Adrenal gland (tissue), 12 donors: ENCODE data around the gene TBX4. TPM values are rescaled to one million over a fixed set of nuclear protein-coding genes. Genes with fewer than 3 reads are reported as not detected.
A peak's percentile ranks its signal among the peaks of the same experiment; 100 is the strongest.

Experiments
- DNase-seq, 7 donors: peaks; one replicate each; pipeline ENCODE4 v3.0.0-alpha.2; 2019 to 2020
- H3K27ac ChIP-seq, 5 donors: fragments of 200-600 bp; sonication (generic) in 4 of 5; 1 replicate in 3 of 5; 2 replicates in 2 of 5; pipeline versions ENCODE4 v1.5.1 to v1.8.0; 2016 to 2020; ENCODE audit warnings: mild to moderate bottlenecking in 1 of 5
- H3K27me3 ChIP-seq: fragments of 200-600 bp; 2 replicates; pipeline ENCODE4 v1.8.0; 2021
- H3K36me3 ChIP-seq, 2 donors: fragments of 200-600 bp; replicated peaks in 1 of 2; 1 replicate in 1 of 2; 2 replicates in 1 of 2; pipeline versions ENCODE4 v1.5.1 to v1.8.0; 2018 to 2022
- H3K4me1 ChIP-seq, 2 donors: fragments of 200-600 bp; replicated peaks in 1 of 2; 1 replicate in 1 of 2; 2 replicates in 1 of 2; pipeline versions ENCODE4 v1.5.1 to v1.8.0; 2018 to 2021
- H3K4me3 ChIP-seq, 4 donors: fragments of 200-600 bp; sonication (generic) in 3 of 4; one replicate each; pipeline ENCODE4 v1.5.1; 2016 to 2018
- H3K9me3 ChIP-seq, 3 donors: fragments of 200-600 bp; sonication (generic) in 1 of 3; replicated peaks in 1 of 3; 1 replicate in 2 of 3; 2 replicates in 1 of 3; pipeline versions ENCODE4 v1.5.1 to v1.8.0; 2016 to 2021
- POLR2A ChIP-seq, 2 donors: fragments of 450-650 bp; IDR thresholded peaks; one replicate each; pipeline ENCODE4 v1.6.1; 2017; ENCODE audit warnings: antibody characterized with exemption in 2 of 2, mild to moderate bottlenecking in 2 of 2, moderate library complexity in 1 of 2
- WGBS, 4 donors: extraction: QIAGEN DNeasy Blood & Tissue Kit in 2 of 4; methylation state at CpG; one replicate each; pipeline versions ENCODE4 v1.1.5 to v1.1.7; 2013 to 2017; 5-methylcytosine and 5-hydroxymethylcytosine counted together
- intact Hi-C, 2 donors: fragments of 100-400 bp; cut with DNase I; formaldehyde crosslinking; loops; one replicate each; pipeline versions ENCODE4 v1.14.1 to v1.15.0; 2022 to 2023
- polyA plus RNA-seq, 3 donors: library from polyadenylated mRNA; stranded (reverse); fragments of 200-250 nt in 2 of 3; fragments of 350-450 nt in 1 of 3; fragmentation: Illumina TruSeq in 1 of 3; extraction: RNeasy Lipid Tissue Mini Kit (QIAGEN cat#74804) in 1 of 3; gene quantifications; one replicate each; pipeline ENCODE4 v1.2.3, GENCODE V29; 2013 to 2014
- total RNA-seq, 9 donors: library from RNA; depleted of rRNA in 4 of 9; stranded (reverse); fragments of >200 nt in 4 of 9; fragments of 120-200 nt in 1 of 9; fragmentation: NEBNext Ultra II Directional in 1 of 9; extraction: Animal tissue kit (Norgen Biotek cat#: 25700) in 1 of 9; gene quantifications; one replicate each; pipeline versions ENCODE4 v1.1.0 to v1.2.4, GENCODE V29; 2013 to 2023
- TF ChIP-seq, protein P1 (sequence below), 6 experiments: fragments of 450-650 bp in 4 of 6; fragments of 200-600 bp in 2 of 6; sonication (generic) in 1 of 6; IDR thresholded peaks; 1 replicate in 5 of 6; 2 replicates in 1 of 6; pipeline versions ENCODE4 v1.5.1 to v1.8.0; 2016 to 2021; ENCODE audit warnings: antibody characterized with exemption in 6 of 6, mild to moderate bottlenecking in 2 of 6, moderate library complexity in 1 of 6
- donor health status: healthy with polysubstance abuse.
- donor health status: Bipolar disorder and iron deficiency.
- donor health status: DM: yes; HTN: yes; CAD: no.
- donor health status: DM: no; HTN: no; CAD: no.
- donor health status: DM: no; HTN: no; CAD: no.
- donor health status: DM: yes; HTN: yes; CAD: no.

Gene TBX4
- total and polyA plus RNA-seq, 12 donors = 0.03 to 0.54 (median 0.21) TPM; not detected in 8

DNA sequence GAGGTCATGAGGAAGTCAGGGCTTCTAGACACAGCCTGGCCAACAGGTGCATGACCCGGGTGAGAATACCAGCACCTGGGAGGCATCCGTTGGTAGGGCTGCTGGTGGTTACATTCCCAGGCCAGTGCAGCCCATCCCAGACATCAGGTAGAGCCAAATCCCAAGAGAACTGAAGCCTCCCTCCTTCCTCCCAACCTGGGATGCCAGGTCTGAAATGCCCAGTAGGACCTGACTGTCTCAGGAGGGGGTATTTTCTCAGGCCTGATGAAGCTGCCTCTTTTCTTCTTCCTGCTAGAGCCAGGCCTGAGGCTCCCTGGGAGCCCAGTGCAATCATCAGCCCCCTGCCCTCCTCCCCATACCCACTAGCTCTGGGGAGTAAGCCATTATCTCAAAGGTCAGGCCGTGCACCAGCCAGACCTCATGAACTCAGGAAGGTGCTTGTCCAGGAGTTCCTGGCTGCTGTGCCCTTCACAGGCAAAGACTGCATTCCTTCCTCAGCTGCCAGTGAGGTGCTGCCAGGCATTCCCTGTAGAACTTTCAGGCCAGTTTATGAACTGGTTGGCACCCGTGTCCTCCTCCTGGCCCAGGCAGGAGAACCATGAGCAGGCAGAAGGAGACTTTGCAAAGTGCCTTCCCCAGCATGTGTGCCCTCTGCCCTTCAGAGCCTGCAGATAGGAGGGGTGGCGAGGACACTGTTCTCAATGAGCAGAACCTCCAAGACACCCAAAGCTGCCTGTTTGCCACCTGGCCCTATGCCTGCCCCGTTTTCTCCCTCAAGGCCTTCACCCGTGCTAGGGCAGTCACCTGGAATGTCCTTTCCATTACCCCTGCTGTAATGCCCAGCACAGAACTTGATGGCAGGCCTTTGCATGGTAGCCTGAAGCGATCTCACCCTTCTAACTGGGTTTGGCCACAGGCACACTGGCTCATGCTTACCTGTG is 45.0 kb upstream of the TBX4 start:
- Histone ChIP-seq H3K9me3 (no peaks in the 10 kb centered on the region), H3K27me3 (peaks cover 28% of the 10 kb centered on the region), H3K4me3 (no peak overlapping the region), H3K27ac (peak overlapping the region in 2 of 5 donors; percentile 8 to 74), H3K36me3 (peaks cover 0 to 8% of the 10 kb centered on the region in 2 donors), H3K4me1 (peaks cover 5 to 44% of the 10 kb centered on the region in 2 donors)
- intact Hi-C loops = no loop called here
- TF ChIP-seq POLR2A (IDR thresholded peaks at IDR 0.05) = no peak
- TF ChIP-seq, protein P1, sequence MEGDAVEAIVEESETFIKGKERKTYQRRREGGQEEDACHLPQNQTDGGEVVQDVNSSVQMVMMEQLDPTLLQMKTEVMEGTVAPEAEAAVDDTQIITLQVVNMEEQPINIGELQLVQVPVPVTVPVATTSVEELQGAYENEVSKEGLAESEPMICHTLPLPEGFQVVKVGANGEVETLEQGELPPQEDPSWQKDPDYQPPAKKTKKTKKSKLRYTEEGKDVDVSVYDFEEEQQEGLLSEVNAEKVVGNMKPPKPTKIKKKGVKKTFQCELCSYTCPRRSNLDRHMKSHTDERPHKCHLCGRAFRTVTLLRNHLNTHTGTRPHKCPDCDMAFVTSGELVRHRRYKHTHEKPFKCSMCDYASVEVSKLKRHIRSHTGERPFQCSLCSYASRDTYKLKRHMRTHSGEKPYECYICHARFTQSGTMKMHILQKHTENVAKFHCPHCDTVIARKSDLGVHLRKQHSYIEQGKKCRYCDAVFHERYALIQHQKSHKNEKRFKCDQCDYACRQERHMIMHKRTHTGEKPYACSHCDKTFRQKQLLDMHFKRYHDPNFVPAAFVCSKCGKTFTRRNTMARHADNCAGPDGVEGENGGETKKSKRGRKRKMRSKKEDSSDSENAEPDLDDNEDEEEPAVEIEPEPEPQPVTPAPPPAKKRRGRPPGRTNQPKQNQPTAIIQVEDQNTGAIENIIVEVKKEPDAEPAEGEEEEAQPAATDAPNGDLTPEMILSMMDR (IDR thresholded peaks at IDR 0.05) = no peak
- peak in 4 of 7 donors; percentile 11 to 49 (median 16) for DNase-seq
- WGBS, 4 donors = 56 to 69% (median 63%) methylated on average over 6 to 8 of the region's 8 CpGs

DNA sequence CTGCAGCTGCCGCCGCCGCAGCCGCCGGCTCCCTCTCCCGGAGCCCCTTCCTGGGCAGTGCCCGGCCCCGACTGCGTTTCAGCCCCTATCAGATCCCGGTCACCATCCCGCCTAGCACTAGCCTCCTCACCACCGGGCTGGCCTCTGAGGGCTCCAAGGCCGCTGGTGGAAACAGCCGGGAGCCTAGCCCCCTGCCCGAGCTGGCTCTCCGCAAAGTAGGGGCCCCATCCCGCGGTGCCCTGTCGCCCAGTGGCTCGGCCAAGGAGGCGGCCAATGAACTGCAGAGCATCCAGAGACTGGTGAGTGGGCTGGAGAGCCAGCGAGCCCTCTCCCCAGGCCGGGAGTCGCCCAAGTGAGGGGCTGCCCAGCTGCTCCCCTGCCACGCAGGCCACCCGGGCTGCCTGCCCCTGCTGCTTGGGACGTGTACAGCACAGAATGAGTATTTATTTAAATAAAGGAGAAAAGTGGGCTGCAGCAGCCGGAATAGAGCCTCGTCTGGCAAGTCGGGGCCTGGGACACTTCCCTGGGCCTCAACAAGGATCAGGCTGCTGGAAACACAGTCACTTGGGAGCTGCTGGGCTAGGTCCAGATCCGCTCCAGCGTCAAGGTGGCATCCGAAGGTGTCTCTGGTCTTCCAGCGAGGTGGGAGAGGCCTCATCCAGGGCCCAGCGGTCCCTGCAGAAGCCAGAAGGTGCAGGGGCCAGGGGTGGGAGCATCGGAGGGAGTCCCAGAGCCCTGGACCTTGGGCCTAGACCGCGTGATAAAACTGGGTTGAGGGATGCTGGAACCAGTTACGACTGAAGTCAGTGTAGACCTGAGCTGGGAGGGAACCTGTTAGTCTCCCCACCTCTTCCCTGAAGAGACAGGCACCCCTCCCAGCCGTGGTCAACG is 43.8 kb upstream of the TBX4 start:
- Histone ChIP-seq H3K9me3 (no peaks in the 10 kb centered on the region), H3K4me1 (peaks cover 5 to 48% of the 10 kb centered on the region in 2 donors), H3K27ac (peak overlapping the region in 2 of 5 donors; percentile 62 to 73), H3K27me3 (peaks cover 24% of the 10 kb centered on the region), H3K4me3 (peak overlapping the region in 1 of 4 donors; percentile 76), H3K36me3 (peaks cover 0 to 8% of the 10 kb centered on the region in 2 donors)
- peak in 4 of 7 donors; percentile 14 to 51 (median 24) for DNase-seq
- no peak for TF ChIP-seq POLR2A (IDR thresholded peaks at IDR 0.05)
- TF ChIP-seq, protein P1 (IDR thresholded peaks at IDR 0.05) = no peak
- intact Hi-C loops = no loop called here
- WGBS, 4 donors = 65 to 74% (median 68%) methylated on average over 12 to 41 of the region's 41 CpGs

DNA sequence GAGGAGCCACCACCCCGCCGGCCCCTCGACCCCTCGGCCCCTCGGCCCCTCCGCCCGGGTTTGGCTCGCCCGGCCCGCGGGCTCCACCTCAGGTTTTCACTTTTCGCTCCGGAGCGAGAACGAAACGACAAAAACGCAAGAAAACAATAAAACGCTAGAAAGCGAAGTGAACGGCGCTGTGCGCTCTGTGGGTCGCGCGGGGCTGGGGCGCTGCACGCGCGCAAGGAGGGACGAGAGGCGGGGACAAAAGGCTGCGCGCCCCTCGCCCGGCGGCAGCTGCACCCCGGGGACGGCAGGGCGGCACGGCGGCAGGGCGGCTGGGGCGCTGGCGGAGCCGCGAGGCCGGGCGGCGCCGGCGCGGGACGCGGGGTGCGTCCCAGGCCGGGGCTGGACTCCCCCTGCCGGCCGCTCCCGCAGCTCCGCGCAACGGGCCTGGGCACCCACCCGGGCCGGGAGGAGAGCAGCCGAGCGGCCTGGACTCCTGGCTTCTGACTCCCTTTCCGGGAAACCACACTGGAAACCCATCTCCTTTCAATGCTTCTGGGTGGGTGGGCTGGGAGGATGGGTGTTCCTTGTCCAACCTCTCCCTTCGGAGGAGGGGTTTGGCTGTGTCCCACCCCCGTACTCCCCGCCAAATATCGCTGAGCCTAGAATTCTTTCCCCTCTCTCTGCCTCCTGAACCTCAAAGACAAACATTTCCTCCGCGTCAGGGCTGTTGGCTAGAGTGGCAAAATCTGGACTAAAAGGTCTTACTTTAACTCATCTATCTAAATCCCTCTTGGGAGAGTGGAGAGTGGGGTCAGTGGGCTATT is 42.7 kb upstream of the TBX4 start:
- WGBS, 4 donors = 2 to 12% (median 8%) methylated on average over 21 to 73 of the region's 73 CpGs
- H3K4me3 ChIP-seq = peak overlapping the region in 3 of 4 donors; percentile 18 to 76 (median 42)
- H3K36me3 ChIP-seq = peaks cover 0 to 8% of the 10 kb centered on the region in 2 donors
- H3K4me1 ChIP-seq = peaks cover 2 to 47% of the 10 kb centered on the region in 2 donors
- intact Hi-C loops = loop anchor here in 1 of 2 donors (10.0 kb wide), 1 partner anchor 145 kb away; no protein-coding TSS in a partner anchor
- peak in 1 of 2 donors; percentile 7 for TF ChIP-seq POLR2A (IDR thresholded peaks at IDR 0.05)
- TF ChIP-seq, protein P1 (IDR thresholded peaks at IDR 0.05) = peak in 3 of 6 experiments; percentile 44 to 73 (median 46)
- peak; percentile 55 to 73 (median 65) for DNase-seq
- peaks cover 13% of the 10 kb centered on the region for H3K27me3 ChIP-seq
- no peaks in the 10 kb centered on the region for H3K9me3 ChIP-seq
- H3K27ac ChIP-seq = peak overlapping the region in 3 of 5 donors; percentile 34 to 91 (median 88)
